IMR-90 (cell line): ENCODE results near the gene ANKRD11. TPM values are rescaled to one million over a fixed set of nuclear protein-coding genes. Genes with fewer than 3 reads are reported as not detected.

Experiments used
- ATAC-seq: fragments of 200-7000 bp; cut with Tn5 transposase; 2 replicates; pipeline ENCODE4 v1.9.1; 2020; ENCODE audit warnings: low read depth, mild to moderate bottlenecking, moderate library complexity
- BruUV-seq: library from RNA; stranded (reverse); fragments of 400-500 nt; replicated peaks from 2 replicates; lab custom pipeline; 2021; lab: Mats Ljungman, UMichigan
- CTCF ChIA-PET: fragments of 300-600 bp; formaldehyde crosslinking; extraction: SDS; loops from one replicate; lab custom pipeline; 2021; ENCODE audit warnings: antibody characterized with exemption; lab: Yijun Ruan, JAX
- POLR2A ChIA-PET: fragments of 300-600 bp; sonication (Branson Sonifier 250); formaldehyde crosslinking; loops from one replicate; lab custom pipeline; 2022; ENCODE audit warnings: antibody characterized with exemption; ENCODE audit not compliant: unreplicated experiment; lab: Charles Lee
- DNase-seq: peaks from one replicate; pipeline ENCODE4 v3.0.0; 2013
- H2AFZ ChIP-seq: replicated peaks from 2 replicates; pipeline ENCODE3; 2013; ENCODE audit warnings: low read length, mild to moderate bottlenecking; ENCODE audit not compliant: poor library complexity
- H2AK5ac ChIP-seq: 2 replicates; pipeline ENCODE4 v1.6.1; 2013; ENCODE audit warnings: low read depth, low read length, inconsistent platforms
- H2AK9ac ChIP-seq: replicated peaks from 2 replicates; pipeline ENCODE3; 2013; ENCODE audit warnings: mild to moderate bottlenecking, low read depth, low read length, moderate library complexity; ENCODE audit not compliant: poor library complexity
- H2BK120ac ChIP-seq: 2 replicates; pipeline ENCODE4 v1.6.1; 2013; ENCODE audit warnings: low read depth, low read length, inconsistent platforms
- H2BK15ac ChIP-seq: 3 replicates; pipeline ENCODE4 v1.6.1; 2013; ENCODE audit warnings: low read depth, low read length, inconsistent platforms
- H2BK20ac ChIP-seq: 2 replicates; pipeline ENCODE4 v1.6.1; 2013; ENCODE audit warnings: low read depth, mild to moderate bottlenecking, inconsistent platforms, low read length, moderate library complexity
- H2BK5ac ChIP-seq: 2 replicates; pipeline ENCODE4 v1.6.1; 2013; ENCODE audit warnings: mild to moderate bottlenecking, low read depth, low read length, inconsistent platforms; ENCODE audit not compliant: poor library complexity, severe bottlenecking
- H3K14ac ChIP-seq: replicated peaks from 2 replicates; pipeline ENCODE4 v1.6.1; 2013; ENCODE audit warnings: low read depth, low read length, inconsistent platforms
- H3K18ac ChIP-seq: 2 replicates; pipeline ENCODE4 v1.6.1; 2013; ENCODE audit warnings: low read depth, low read length, control low read depth
- H3K23ac ChIP-seq: 2 replicates; pipeline ENCODE4 v1.6.1; 2013; ENCODE audit warnings: low read depth, low read length, inconsistent platforms
- H3K27ac ChIP-seq: 2 replicates; pipeline ENCODE4 v1.5.1; 2013; ENCODE audit warnings: mild to moderate bottlenecking, control low read depth, low read length; ENCODE audit not compliant: insufficient read depth
- H3K27me3 ChIP-seq: 2 replicates; pipeline ENCODE4 v1.6.1; 2013; ENCODE audit warnings: low read length; ENCODE audit not compliant: control insufficient read depth, insufficient read depth
- H3K36me3 ChIP-seq: 2 replicates; pipeline ENCODE4 v1.6.1; 2013; ENCODE audit warnings: low read length, mixed read lengths; ENCODE audit not compliant: control insufficient read depth, insufficient read depth
- H3K4ac ChIP-seq: 2 replicates; pipeline ENCODE4 v1.6.1; 2013; ENCODE audit warnings: low read depth, low read length, inconsistent platforms
- H3K4me1 ChIP-seq: 2 replicates; pipeline ENCODE4 v1.6.1; 2013; ENCODE audit warnings: low read length, mixed read lengths; ENCODE audit not compliant: control insufficient read depth, insufficient read depth
- H3K4me2 ChIP-seq: 2 replicates; pipeline ENCODE4 v1.6.1; 2013; ENCODE audit warnings: low read depth, mild to moderate bottlenecking, control low read depth, low read length, moderate library complexity
- H3K4me3 ChIP-seq: 2 replicates; pipeline ENCODE4 v1.5.1; 2013; ENCODE audit warnings: low read depth, mild to moderate bottlenecking, control low read depth, low read length, moderate library complexity; ENCODE audit not compliant: insufficient read depth
- H3K56ac ChIP-seq: 2 replicates; pipeline ENCODE4 v1.6.1; 2013; ENCODE audit warnings: low read length, inconsistent platforms; ENCODE audit not compliant: insufficient read depth; ENCODE audit errors: extremely low read depth
- H3K79me1 ChIP-seq, 2 experiments: 2 replicates each; pipeline ENCODE4 v1.6.1; 2013; ENCODE audit warnings: low read length in 2 of 2, inconsistent platforms in 1 of 2, low read depth in 1 of 2
- H3K9ac ChIP-seq: 2 replicates; pipeline ENCODE4 v1.6.1; 2013; ENCODE audit warnings: low read depth, low read length, control low read depth
- H3K9me1 ChIP-seq: 2 replicates; pipeline ENCODE4 v1.6.1; 2013; ENCODE audit warnings: low read length, inconsistent platforms; ENCODE audit not compliant: insufficient read depth
- H3K9me3 ChIP-seq: 2 replicates; pipeline ENCODE4 v1.6.1; 2013; ENCODE audit warnings: low read length; ENCODE audit not compliant: control insufficient read depth, insufficient read depth
- H4K20me1 ChIP-seq: 2 replicates; pipeline ENCODE4 v1.6.1; 2013; ENCODE audit warnings: low read length, inconsistent platforms; ENCODE audit not compliant: insufficient read depth
- H4K5ac ChIP-seq: 2 replicates; pipeline ENCODE4 v1.6.1; 2013; ENCODE audit warnings: mild to moderate bottlenecking, low read depth, low read length, control low read depth
- H4K8ac ChIP-seq, 2 experiments: 2 replicates each; pipeline ENCODE4 v1.6.1; 2013; ENCODE audit warnings: low read depth in 2 of 2, low read length in 2 of 2, control low read depth in 1 of 2, inconsistent platforms in 1 of 2
- H4K91ac ChIP-seq: 2 replicates; pipeline ENCODE4 v1.6.1; 2013; ENCODE audit warnings: low read depth, low read length, inconsistent platforms; ENCODE audit not compliant: insufficient read depth
- BHLHE40 ChIP-seq: fragments of 150-350 bp; IDR thresholded peaks from 2 replicates; pipeline ENCODE4 v1.6.1; 2016; ENCODE audit warnings: mild to moderate bottlenecking, low read depth, low read length
- CEBPB ChIP-seq: IDR thresholded peaks from 2 replicates; pipeline ENCODE4 v1.6.1; 2012; ENCODE audit warnings: low read depth, low read length, improper control_type of control experiment
- CTCF ChIP-seq: conservative IDR thresholded peaks from 2 replicates; pipeline ENCODE4 v1.5.1; 2012; ENCODE audit warnings: mild to moderate bottlenecking, low read depth, low read length, improper control_type of control experiment
- FOS ChIP-seq: fragments of 150-350 bp; IDR thresholded peaks from 2 replicates; pipeline ENCODE4 v1.6.1; 2016; ENCODE audit warnings: low read depth, low read length
- MAZ ChIP-seq: IDR thresholded peaks from 2 replicates; pipeline ENCODE4 v1.6.1; 2012; ENCODE audit warnings: low read depth, mild to moderate bottlenecking, low read length, improper control_type of control experiment, moderate library complexity, borderline replicate concordance
- MXI1 ChIP-seq: IDR thresholded peaks from 2 replicates; pipeline ENCODE4 v1.6.1; 2012; ENCODE audit warnings: low read depth, mild to moderate bottlenecking, low read length, moderate library complexity, borderline replicate concordance
- NFE2L2 ChIP-seq: fragments of 150-350 bp; IDR thresholded peaks from 2 replicates; pipeline ENCODE4 v1.6.1; 2016; ENCODE audit warnings: low read depth, mild to moderate bottlenecking, low read length
- POLR2A ChIP-seq: IDR thresholded peaks from 2 replicates; pipeline ENCODE4 v1.6.1; 2012; ENCODE audit warnings: mild to moderate bottlenecking, low read depth, low read length
- RAD21 ChIP-seq: IDR thresholded peaks from 2 replicates; pipeline ENCODE4 v1.6.1; 2012; ENCODE audit warnings: low read length, improper control_type of control experiment
- RCOR1 ChIP-seq: IDR thresholded peaks from 2 replicates; pipeline ENCODE4 v1.6.1; 2012; ENCODE audit warnings: mild to moderate bottlenecking, low read length, improper control_type of control experiment; ENCODE audit not compliant: insufficient replicate concordance
- RFX5 ChIP-seq: IDR thresholded peaks from 2 replicates; pipeline ENCODE4 v1.8.0; 2012; ENCODE audit warnings: low read depth, mild to moderate bottlenecking, low read length, moderate library complexity
- SMC3 ChIP-seq: fragments of 150-350 bp; IDR thresholded peaks from 2 replicates; pipeline ENCODE4 v1.6.1; 2016; ENCODE audit warnings: low read depth, mild to moderate bottlenecking, antibody characterized with exemption, low read length, moderate library complexity
- WGBS, 2 experiments: methylation state at CpG; one replicate each; pipeline versions ENCODE4 v1.1.5 to v1.1.7; 2013; ENCODE audit warnings: missing lambda C conversion rate in 2 of 2; ENCODE audit not compliant: insufficient read length in 1 of 2; ENCODE audit errors: extremely low coverage in 2 of 2; 5-methylcytosine and 5-hydroxymethylcytosine counted together
- dilution Hi-C: fragments of 300-500 bp; cut with HindIII; formaldehyde crosslinking; loops from one replicate; pipeline ENCODE4 v1.14.3; 2018; ENCODE audit warnings: low sequenced_read_pairs; ENCODE audit not compliant: unreplicated experiment
- in situ Hi-C: fragments of 300-500 bp; cut with MboI; formaldehyde crosslinking; loops from 3 replicates; pipeline ENCODE4 v1.14.3; 2019; ENCODE audit warnings: low sequenced_read_pairs, inconsistent platforms, mixed read lengths
- intact Hi-C: fragments of 100-400 bp; cut with micrococcal nuclease; formaldehyde crosslinking; loops from 2 replicates; pipeline ENCODE4 v1.10.0; 2022
- polyA plus RNA-seq, 3 experiments: library from polyadenylated mRNA; depleted of rRNA; stranded (reverse); fragments of >200 nt; gene quantifications; 2 replicates each; pipeline ENCODE4 v1.2.3, GENCODE V29; 2012; ENCODE audit warnings: low replicate concordance in 1 of 3
- total RNA-seq: library from RNA; depleted of rRNA; stranded (reverse); fragments of >200 nt; gene quantifications from 2 replicates; pipeline ENCODE4 v1.2.3, GENCODE V29; 2012
- TF ChIP-seq, protein P1 (sequence below): fragments of 150-350 bp; IDR thresholded peaks from 2 replicates; pipeline ENCODE4 v1.6.1; 2017; ENCODE audit warnings: mild to moderate bottlenecking, antibody characterized with exemption, low read length, low read depth
- TF ChIP-seq, protein P2 (sequence below): fragments of 150-350 bp; IDR thresholded peaks from 2 replicates; pipeline ENCODE4 v1.6.1; 2016; ENCODE audit warnings: low read depth, mild to moderate bottlenecking, low read length, moderate library complexity, borderline replicate concordance

The ANKRD11 gene
- total and polyA plus RNA-seq, 2 of the 4 experiments (the other 2 are of a cell fraction): 46.8 to 71.9 TPM

GRCh38 chr16:89222931-89223330 is 267.4 kb downstream of the ANKRD11 start:
- H3K4ac ChIP-seq: no peak overlapping the region
- no peak overlapping the region for H3K4me3 ChIP-seq
- TF ChIP-seq RFX5 (no peak), FOS (no peak), RAD21 (no peak), CEBPB (no peak), NFE2L2 (no peak), CTCF (no peak), RCOR1 (no peak), SMC3 (no peak), POLR2A (no peak), MAZ (no peak), BHLHE40 (no peak), MXI1 (no peak)
- TF ChIP-seq, protein P1, sequence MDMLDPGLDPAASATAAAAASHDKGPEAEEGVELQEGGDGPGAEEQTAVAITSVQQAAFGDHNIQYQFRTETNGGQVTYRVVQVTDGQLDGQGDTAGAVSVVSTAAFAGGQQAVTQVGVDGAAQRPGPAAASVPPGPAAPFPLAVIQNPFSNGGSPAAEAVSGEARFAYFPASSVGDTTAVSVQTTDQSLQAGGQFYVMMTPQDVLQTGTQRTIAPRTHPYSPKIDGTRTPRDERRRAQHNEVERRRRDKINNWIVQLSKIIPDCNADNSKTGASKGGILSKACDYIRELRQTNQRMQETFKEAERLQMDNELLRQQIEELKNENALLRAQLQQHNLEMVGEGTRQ: no peak
- TF ChIP-seq, protein P2, sequence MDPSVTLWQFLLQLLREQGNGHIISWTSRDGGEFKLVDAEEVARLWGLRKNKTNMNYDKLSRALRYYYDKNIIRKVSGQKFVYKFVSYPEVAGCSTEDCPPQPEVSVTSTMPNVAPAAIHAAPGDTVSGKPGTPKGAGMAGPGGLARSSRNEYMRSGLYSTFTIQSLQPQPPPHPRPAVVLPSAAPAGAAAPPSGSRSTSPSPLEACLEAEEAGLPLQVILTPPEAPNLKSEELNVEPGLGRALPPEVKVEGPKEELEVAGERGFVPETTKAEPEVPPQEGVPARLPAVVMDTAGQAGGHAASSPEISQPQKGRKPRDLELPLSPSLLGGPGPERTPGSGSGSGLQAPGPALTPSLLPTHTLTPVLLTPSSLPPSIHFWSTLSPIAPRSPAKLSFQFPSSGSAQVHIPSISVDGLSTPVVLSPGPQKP: no peak
- no peak overlapping the region for H3K27ac ChIP-seq
- H3K9me1 ChIP-seq: peaks cover 3% of the 10 kb centered on the region; the same call in 1 of the 2 replicates
- in situ Hi-C loops (no loop called here), intact Hi-C loops (no loop called here), dilution Hi-C loops (no loop called here)
- H3K9ac ChIP-seq: no peak overlapping the region
- ChIA-PET POLR2A (no interaction called here), CTCF (no interaction called here)
- H3K79me1 ChIP-seq: peaks cover 32 to 38% of the 10 kb centered on the region in 2 experiments
- whole genome bisulfite sequencing, 2 experiments: 98% methylated on average over 11 of the region's 21 CpGs; no CpG with 5 or more reads in 1 of the 2 experiments
- peaks cover 17% of the 10 kb centered on the region for H3K9me3 ChIP-seq
- no peak overlapping the region for H3K4me2 ChIP-seq
- no peak overlapping the region for H4K5ac ChIP-seq
- H4K91ac ChIP-seq: no peak overlapping the region
- no peak overlapping the region for H2AK9ac ChIP-seq
- DNase-seq: no peak
- no peak overlapping the region for H2AK5ac ChIP-seq
- no peak overlapping the region for H3K56ac ChIP-seq
- no peak overlapping the region for H2BK20ac ChIP-seq
- H3K18ac ChIP-seq: no peak overlapping the region
- ATAC-seq: no peak
- no peak overlapping the region for H3K23ac ChIP-seq
- H3K27me3 ChIP-seq: no peaks in the 10 kb centered on the region
- no peak overlapping the region for H4K8ac ChIP-seq
- H2BK120ac ChIP-seq: no peak overlapping the region
- H2AFZ ChIP-seq: no peak overlapping the region
- peaks cover 58% of the 10 kb centered on the region for H3K36me3 ChIP-seq
- H3K4me1 ChIP-seq: no peaks in the 10 kb centered on the region
- H4K20me1 ChIP-seq: peaks cover 3% of the 10 kb centered on the region; the same call in 1 of the 2 replicates
- H2BK15ac ChIP-seq: no peak overlapping the region
- no peak overlapping the region for H2BK5ac ChIP-seq
- no TSS peak for BruUV-seq
- H3K14ac ChIP-seq: no peak overlapping the region
